HepG2 (cell line): ENCODE measurements around the gene UGGT1. TPM values are rescaled to one million over a fixed set of nuclear protein-coding genes. Genes with fewer than 3 reads are reported as not detected.
A peak's percentile ranks its signal among the peaks of the same experiment; 100 is the strongest.

ENCODE experiments used
- AGO2 ChIP-seq: fragments of 200-400 bp; formaldehyde crosslinking; optimal IDR thresholded peaks from 2 replicates; pipeline ENCODE3; 2017; ENCODE audit warnings: mild to moderate bottlenecking, low read depth, low read length, moderate library complexity
- CEBPB ChIP-seq: IDR thresholded peaks from 2 replicates; pipeline ENCODE4 v1.6.1; 2011; ENCODE audit warnings: low read depth, low read length, improper control_type of control experiment, borderline replicate concordance
- DNMT3B ChIP-seq: conservative IDR thresholded peaks from 2 replicates; pipeline ENCODE4 v1.6.1; 2016; ENCODE audit warnings: missing biosample characterization, control low read depth
- DRAP1 ChIP-seq: IDR thresholded peaks from 2 replicates; pipeline ENCODE4 v1.6.1; 2016; ENCODE audit warnings: missing genetic modification reagents, missing compliant biosample characterization
- HNF4G ChIP-seq, 2 experiments: sonication (generic) in 1 of 2; formaldehyde crosslinking in 1 of 2; IDR thresholded peaks; 2 replicates each; pipeline versions ENCODE4 v1.4.0 to v1.6.1; 2011 to 2020; ENCODE audit warnings: borderline replicate concordance in 2 of 2, low read depth in 2 of 2, mild to moderate bottlenecking in 2 of 2, low read length in 1 of 2, missing genetic modification reagents in 1 of 2, moderate library complexity in 1 of 2
- JUN ChIP-seq: sonication (generic); formaldehyde crosslinking; IDR thresholded peaks from 2 replicates; pipeline ENCODE4 v1.4.0; 2020; ENCODE audit warnings: mild to moderate bottlenecking, missing genetic modification reagents
- JUND ChIP-seq: sonication (generic); formaldehyde crosslinking; IDR thresholded peaks from 2 replicates; pipeline ENCODE4 v1.8.0; 2022; ENCODE audit warnings: mild to moderate bottlenecking, missing genetic modification reagents
- NFE2L1 ChIP-seq: sonication (generic); formaldehyde crosslinking; IDR thresholded peaks from 2 replicates; pipeline ENCODE4 v1.4.0; 2020; ENCODE audit warnings: missing genetic modification reagents, mild to moderate bottlenecking, borderline replicate concordance
- NKX3-1 ChIP-seq: sonication (generic); formaldehyde crosslinking; IDR thresholded peaks from 2 replicates; pipeline ENCODE4 v1.5.0; 2020; ENCODE audit warnings: missing genetic modification reagents
- PCBP1 ChIP-seq: fragments of 200-400 bp; formaldehyde crosslinking; IDR thresholded peaks from 2 replicates; pipeline ENCODE4 v1.6.1; 2017; ENCODE audit warnings: mild to moderate bottlenecking, low read depth, low read length, borderline replicate concordance
- RARG ChIP-seq: sonication (generic); formaldehyde crosslinking; IDR thresholded peaks from 2 replicates; pipeline ENCODE4 v1.4.0; 2020; ENCODE audit warnings: low read depth, mild to moderate bottlenecking, missing genetic modification reagents
- RFXAP ChIP-seq: sonication (generic); formaldehyde crosslinking; IDR thresholded peaks from 2 replicates; pipeline ENCODE4 v1.4.0; 2020; ENCODE audit warnings: missing genetic modification reagents, borderline replicate concordance
- SRSF4 ChIP-seq: fragments of 200-400 bp; formaldehyde crosslinking; IDR thresholded peaks from one replicate; pipeline ENCODE4 v1.6.1; 2018; ENCODE audit warnings: mild to moderate bottlenecking, low read depth, low read length, moderate library complexity; ENCODE audit not compliant: poor library complexity, severe bottlenecking
- TOPORS ChIP-seq: sonication (generic); formaldehyde crosslinking; IDR thresholded peaks from 2 replicates; pipeline ENCODE4 v1.8.0; 2023; ENCODE audit warnings: mild to moderate bottlenecking, missing genetic modification reagents
- ZBTB14 ChIP-seq: sonication (generic); formaldehyde crosslinking; IDR thresholded peaks from 2 replicates; pipeline ENCODE4 v1.4.0; 2020; ENCODE audit warnings: missing genetic modification reagents
- ZFX ChIP-seq: sonication (generic); formaldehyde crosslinking; IDR thresholded peaks from 2 replicates; pipeline ENCODE4 v1.4.0; 2020; ENCODE audit warnings: mild to moderate bottlenecking, low read depth, missing genetic modification reagents, moderate library complexity
- ZNF20 ChIP-seq: sonication (generic); formaldehyde crosslinking; IDR thresholded peaks from 2 replicates; pipeline ENCODE4 v1.4.0; 2020; ENCODE audit warnings: mild to moderate bottlenecking, moderate library complexity, missing genetic modification reagents
- ZNF3 ChIP-seq: IDR thresholded peaks from 2 replicates; pipeline ENCODE4 v1.7.0; 2017; ENCODE audit warnings: inconsistent platforms
- ZNF414 ChIP-seq: sonication (generic); formaldehyde crosslinking; IDR thresholded peaks from 2 replicates; pipeline ENCODE4 v1.5.0; 2020; ENCODE audit warnings: missing genetic modification reagents
- ZNF441 ChIP-seq: sonication (generic); formaldehyde crosslinking; IDR thresholded peaks from 2 replicates; pipeline ENCODE4 v1.7.0; 2021; ENCODE audit warnings: missing genetic modification reagents, borderline replicate concordance
- ZNF547 ChIP-seq: sonication (generic); formaldehyde crosslinking; IDR thresholded peaks from 2 replicates; pipeline ENCODE4 v1.5.1; 2020; ENCODE audit warnings: mild to moderate bottlenecking, missing genetic modification reagents
- ZNF709 ChIP-seq: sonication (generic); formaldehyde crosslinking; IDR thresholded peaks from 2 replicates; pipeline ENCODE4 v1.5.0; 2020; ENCODE audit warnings: mild to moderate bottlenecking, missing genetic modification reagents
- ZNF788 ChIP-seq: sonication (generic); formaldehyde crosslinking; IDR thresholded peaks from 2 replicates; pipeline ENCODE4 v1.5.0; 2020; ENCODE audit warnings: mild to moderate bottlenecking, missing genetic modification reagents, borderline replicate concordance
- ZNF883 ChIP-seq: sonication (generic); formaldehyde crosslinking; IDR thresholded peaks from 2 replicates; pipeline ENCODE4 v1.5.1; 2020; ENCODE audit warnings: mild to moderate bottlenecking, missing genetic modification reagents; ENCODE audit errors: not compliant biosample characterization
- polyA plus RNA-seq, 8 experiments: library from polyadenylated mRNA; depleted of rRNA in 3 of 8; stranded (reverse) in 7 of 8; unstranded in 1 of 8; fragments of >200 nt; fragmentation: Illumina TruSeq in 4 of 8; extraction: Trizol in 4 of 8; gene quantifications; 2 replicates each; pipeline versions ENCODE4 v1.2.1 to v1.2.3, GENCODE V29; 2011 to 2016; ENCODE audit warnings: low read depth in 4 of 8, missing spikeins in 1 of 8, mixed read lengths in 1 of 8; ENCODE audit not compliant: insufficient read depth in 1 of 8
- total RNA-seq, 5 experiments: library from RNA; depleted of rRNA; stranded (reverse); fragments of >200 nt; fragmentation: Illumina TruSeq; extraction: Trizol; gene quantifications; 2 replicates each; pipeline ENCODE4 v1.2.3, GENCODE V29; 2016; ENCODE audit warnings: low read depth in 1 of 5
- TF ChIP-seq, protein P1 (sequence below): sonication (generic); formaldehyde crosslinking; IDR thresholded peaks from 2 replicates; pipeline ENCODE4 v1.5.0; 2020; ENCODE audit warnings: missing genetic modification reagents, mild to moderate bottlenecking, borderline replicate concordance

The UGGT1 gene
- total and polyA plus RNA-seq, 2 of the 13 experiments (the other 11 are each of a cell fraction or from before 2014, with no cell fraction given) = 35.8 to 83.2 TPM

- TF ChIP-seq CEBPB (peak; percentile 88), ZNF3 (CRISPR knock-in tag) (peak; percentile 84; the same call in 1 of the 2 replicates), ZNF547 (peak; percentile 32; the same call in 1 of the 2 replicates), DNMT3B (CRISPR knock-in tag) (peak; percentile 92; the same call in 1 of the 2 replicates), TOPORS (CRISPR knock-in tag) (0 out of 2 replicates have a peak, but pooled peaks have one; percentile 37), ZNF883 (CRISPR knock-in tag) (peak; percentile 31), RFXAP (CRISPR knock-in tag) (peak; percentile 77; the same call in 1 of the 2 replicates), PCBP1 (no peak), ZNF20 (CRISPR knock-in tag) (no peak), NKX3-1 (CRISPR knock-in tag) (peak; percentile 16; the same call in 1 of the 2 replicates), SRSF4 (no peak), ZFX (CRISPR knock-in tag) (peak; percentile 32; the same call in 1 of the 2 replicates), RARG (CRISPR knock-in tag) (no peak), ZNF709 (CRISPR knock-in tag) (no peak), ZNF441 (peak; percentile 85), ZBTB14 (CRISPR knock-in tag) (no peak), DRAP1 (CRISPR knock-in tag) (peak; percentile 90), ZNF414 (CRISPR knock-in tag) (peak; percentile 92), NFE2L1 (no peak), ZNF788 (CRISPR knock-in tag) (peak; percentile 91; the same call in 1 of the 2 replicates), JUN (CRISPR knock-in tag) (peak; percentile 78), AGO2 (no peak), JUND (CRISPR knock-in tag) (peak; percentile 68; the same call in 1 of the 2 replicates), HNF4G (IDR thresholded peaks at IDR 0.05; ENCODE audit: borderline replicate concordance, low read depth, low read length) (peak; percentile 85), HNF4G (CRISPR knock-in tag; IDR thresholded peaks at IDR 0.05; ENCODE audit: borderline replicate concordance, low read depth) (peak; percentile 78; the same call in 1 of the 2 replicates)
- TF ChIP-seq, protein P1, sequence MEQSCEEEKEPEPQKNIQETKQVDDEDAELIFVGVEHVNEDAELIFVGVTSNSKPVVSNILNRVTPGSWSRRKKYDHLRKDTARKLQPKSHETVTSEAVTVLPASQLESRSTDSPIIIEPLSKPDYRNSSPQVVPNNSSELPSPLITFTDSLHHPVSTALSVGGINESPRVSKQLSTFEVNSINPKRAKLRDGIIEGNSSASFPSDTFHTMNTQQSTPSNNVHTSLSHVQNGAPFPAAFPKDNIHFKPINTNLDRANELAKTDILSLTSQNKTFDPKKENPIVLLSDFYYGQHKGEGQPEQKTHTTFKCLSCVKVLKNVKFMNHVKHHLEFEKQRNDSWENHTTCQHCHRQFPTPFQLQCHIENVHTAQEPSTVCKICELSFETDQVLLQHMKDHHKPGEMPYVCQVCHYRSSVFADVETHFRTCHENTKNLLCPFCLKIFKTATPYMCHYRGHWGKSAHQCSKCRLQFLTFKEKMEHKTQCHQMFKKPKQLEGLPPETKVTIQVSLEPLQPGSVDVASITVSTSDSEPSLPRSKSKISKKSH (CRISPR knock-in tag) = no peak
These were observed 79.1 kb downstream of the UGGT1 start (continued) for GRCh38 chr2:128169933-128170709.
